ENCODE results near the gene RCSD1.
A peak's percentile ranks its signal among the peaks of the same experiment; 100 is the strongest.

RCSD1 gene

GRCh38 chr1:167650269-167651160 is 20.5 kb downstream of the RCSD1 start:
- DNase-seq (ENCODE audit: low read depth) = no peak
- H3K4me3 ChIP-seq (ENCODE audit: low read depth, low read length) = no peak overlapping the region
- no peak for TF ChIP-seq CTCF (conservative IDR thresholded peaks at IDR 0.05; ENCODE audit: low read depth, low read length)

DNA sequence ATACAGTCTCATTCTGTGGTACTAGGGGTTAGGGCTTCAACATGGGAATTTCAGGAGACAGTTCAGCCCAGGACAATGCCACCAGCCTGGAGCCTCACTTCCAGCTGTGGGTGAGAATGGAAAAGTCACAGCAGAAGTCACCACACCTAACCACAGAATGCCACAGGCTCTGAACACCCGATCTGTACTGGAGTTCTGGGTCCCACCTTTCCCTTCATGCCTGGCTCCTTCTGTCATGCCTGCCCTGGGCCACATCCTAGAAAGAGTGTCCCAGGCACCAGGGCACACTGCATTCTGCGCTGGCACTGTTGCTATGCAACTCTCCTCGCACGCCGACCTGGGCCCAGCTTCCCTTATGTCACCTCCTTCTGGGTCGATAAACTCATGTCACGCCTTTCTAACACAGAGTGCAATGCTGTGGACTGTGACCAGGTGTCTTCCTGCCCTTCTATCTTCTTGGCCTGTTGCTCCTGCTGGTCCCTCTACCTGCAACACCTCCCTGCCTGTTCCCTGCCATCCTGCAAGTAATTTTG is 21.2 kb downstream of the RCSD1 start:
- no peak for TF ChIP-seq CTCF (conservative IDR thresholded peaks at IDR 0.05; ENCODE audit: low read depth, low read length)
- DNase-seq (ENCODE audit: low read depth) = no peak
- H3K4me3 ChIP-seq (ENCODE audit: low read depth, low read length) = no peak overlapping the region

- DNase-seq (ENCODE audit: low read depth) = no peak
- no peak for TF ChIP-seq CTCF (conservative IDR thresholded peaks at IDR 0.05; ENCODE audit: low read depth, low read length)
- H3K4me3 ChIP-seq (ENCODE audit: low read depth, low read length) = no peak overlapping the region
Measured at GRCh38 chr1:167654975-167655575, 25.0 kb downstream of the RCSD1 start.

DNA sequence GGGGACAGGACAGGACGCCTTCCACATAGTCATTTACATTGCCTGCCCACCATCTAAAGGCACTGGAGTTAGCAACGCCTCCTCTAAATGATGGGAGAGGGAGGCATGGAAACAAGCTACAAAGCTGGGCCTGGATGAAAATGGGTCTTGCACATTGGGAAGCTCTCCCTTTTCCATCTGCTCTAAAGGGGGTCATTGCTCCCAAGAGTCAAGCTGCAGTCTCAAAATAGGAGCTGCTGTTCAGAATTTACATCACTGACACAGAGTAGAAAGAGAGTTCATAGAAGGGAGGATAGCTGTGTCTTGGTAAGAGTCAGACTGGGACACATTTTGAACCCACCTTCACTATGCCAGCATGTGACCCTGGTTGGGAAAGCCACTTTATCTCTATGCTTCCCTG is 26.6 kb downstream of the RCSD1 start:
- no peak for DNase-seq (ENCODE audit: low read depth)
- no peak for TF ChIP-seq CTCF (conservative IDR thresholded peaks at IDR 0.05; ENCODE audit: low read depth, low read length)
- no peak overlapping the region for H3K4me3 ChIP-seq (ENCODE audit: low read depth, low read length)

GRCh38 chr1:167658574-167659328 is 28.7 kb downstream of the RCSD1 start:
- H3K4me3 ChIP-seq (ENCODE audit: low read depth, low read length) = no peak overlapping the region
- no peak for DNase-seq (ENCODE audit: low read depth)
- TF ChIP-seq CTCF (conservative IDR thresholded peaks at IDR 0.05; ENCODE audit: low read depth, low read length) = no peak

DNA sequence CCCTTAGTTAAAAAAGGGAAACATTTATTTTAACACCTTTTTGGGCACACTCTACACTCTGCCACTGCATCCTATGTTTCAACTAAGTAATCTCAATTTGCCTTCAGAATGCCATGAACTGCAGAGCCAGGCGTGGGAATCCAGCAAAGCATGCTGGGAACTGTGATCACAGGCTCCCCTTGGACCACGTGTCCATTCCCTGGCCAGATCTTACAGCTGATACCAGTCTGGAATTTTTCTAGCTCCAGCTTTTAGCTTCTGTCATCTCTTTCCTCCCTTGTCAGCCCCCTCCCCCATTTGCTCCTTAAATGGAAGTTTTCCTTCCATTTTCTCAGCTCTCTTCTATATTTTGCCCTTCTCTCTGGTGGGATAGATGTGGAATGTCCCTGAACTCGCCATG is 29.4 kb downstream of the RCSD1 start:
- H3K4me3 ChIP-seq (ENCODE audit: low read depth, low read length) = no peak overlapping the region
- DNase-seq (ENCODE audit: low read depth) = peak; percentile 30
- TF ChIP-seq CTCF (conservative IDR thresholded peaks at IDR 0.05; ENCODE audit: low read depth, low read length) = no peak
